HL-60/S4 treated with phorbol 12-myristate 13-acetate at 8.2 ng/mL for 4 days and 3 days (cell line): Measurements from ENCODE around the gene TBRG4.

Experiments used
- in situ Hi-C: fragments of 300-500 bp; cut with MboI; formaldehyde crosslinking; loops from 2 replicates; pipeline ENCODE4 v1.15.0; 2022; ENCODE audit warnings: low sequenced_read_pairs

TBRG4 gene

DNA sequence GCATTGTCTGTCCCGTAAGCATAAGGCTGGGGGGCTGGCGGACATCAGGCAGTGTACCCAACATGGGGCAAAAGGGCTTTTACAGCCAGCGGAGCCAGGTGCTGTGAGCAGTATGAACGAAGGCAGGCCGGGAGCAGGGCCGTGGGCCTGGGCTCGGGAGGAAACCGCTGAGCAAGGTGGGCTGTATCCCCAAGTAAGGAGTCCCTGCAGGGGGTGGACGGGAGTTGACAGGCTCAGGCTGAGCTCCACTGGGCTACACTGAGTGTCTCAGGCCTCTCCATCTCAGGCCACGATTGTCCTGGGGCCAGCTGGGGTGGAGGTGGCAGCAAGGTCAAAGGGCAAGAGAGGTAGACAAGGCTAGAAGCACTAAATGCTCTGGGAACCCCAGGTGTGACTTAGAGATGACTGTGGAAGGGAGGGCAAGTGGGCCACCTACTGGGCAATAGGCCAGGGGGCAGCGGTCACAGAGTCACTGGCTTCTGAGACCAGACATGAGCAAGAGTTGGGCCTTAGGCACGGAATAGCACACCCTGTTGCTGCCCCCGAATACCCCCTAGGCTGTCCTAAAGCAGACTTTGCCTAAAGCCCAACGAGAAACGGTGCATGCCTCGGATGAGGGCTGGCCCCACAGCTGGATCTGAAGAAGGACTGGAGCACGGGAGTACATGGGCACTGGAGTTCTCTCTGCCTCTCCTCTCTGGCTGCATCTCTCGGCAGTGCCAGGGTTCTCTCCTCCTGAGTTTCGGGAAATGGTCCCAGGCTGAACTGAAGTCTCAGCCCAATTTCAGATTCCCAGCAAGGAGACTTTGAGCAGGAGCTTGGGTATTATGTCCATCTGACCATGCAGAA, 35.3 kb upstream of the TBRG4 start:
- in situ Hi-C loops, result loop anchor here (25.0 kb wide), 1 partner anchor 559 kb away; the partner anchor contains the start of gene TMED4

DNA sequence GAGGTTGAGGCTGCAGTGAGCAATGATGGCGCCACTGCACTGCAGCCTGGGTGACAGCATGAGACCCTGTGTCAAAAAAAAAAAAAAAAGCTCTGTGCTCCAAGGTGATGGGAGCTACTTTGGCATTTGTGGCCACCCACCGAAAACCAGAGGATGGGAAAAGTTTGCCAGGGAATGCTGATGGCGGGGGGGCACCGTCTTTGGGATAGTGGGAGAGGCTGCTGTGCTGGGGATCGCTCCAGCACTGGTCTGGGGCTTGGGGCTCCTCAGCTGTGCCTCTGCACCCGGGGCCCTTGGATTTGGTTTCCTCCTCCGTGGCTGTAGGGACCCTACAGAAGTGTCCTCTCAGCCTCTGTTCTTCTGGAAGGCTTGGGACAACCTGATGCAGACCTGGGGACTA, 34.4 kb upstream of the TBRG4 start:
- in situ Hi-C loops, result loop anchor here (25.0 kb wide), 1 partner anchor 559 kb away; the partner anchor contains the start of gene TMED4

- in situ Hi-C loops, result loop anchor here (25.0 kb wide), 1 partner anchor 556 kb away; the partner anchor contains the start of gene TMED4
Observed at GRCh38 chr7:45143616-45144015, 32.1 kb upstream of the TBRG4 start.

GRCh38 chr7:45140827-45141226, 29.3 kb upstream of the TBRG4 start:
- in situ Hi-C loops, result loop anchor here (25.0 kb wide), 1 partner anchor 554 kb away; the partner anchor contains the start of gene TMED4

GRCh38 chr7:45138433-45139267, 27.2 kb upstream of the TBRG4 start:
- in situ Hi-C loops, result loop anchor here (25.0 kb wide), 1 partner anchor 551 kb away; the partner anchor contains the start of gene TMED4

GRCh38 chr7:45136106-45137060, 24.9 kb upstream of the TBRG4 start:
- in situ Hi-C loops, result loop anchor here (25.0 kb wide), 1 partner anchor 549 kb away; the partner anchor contains the start of gene TMED4

DNA sequence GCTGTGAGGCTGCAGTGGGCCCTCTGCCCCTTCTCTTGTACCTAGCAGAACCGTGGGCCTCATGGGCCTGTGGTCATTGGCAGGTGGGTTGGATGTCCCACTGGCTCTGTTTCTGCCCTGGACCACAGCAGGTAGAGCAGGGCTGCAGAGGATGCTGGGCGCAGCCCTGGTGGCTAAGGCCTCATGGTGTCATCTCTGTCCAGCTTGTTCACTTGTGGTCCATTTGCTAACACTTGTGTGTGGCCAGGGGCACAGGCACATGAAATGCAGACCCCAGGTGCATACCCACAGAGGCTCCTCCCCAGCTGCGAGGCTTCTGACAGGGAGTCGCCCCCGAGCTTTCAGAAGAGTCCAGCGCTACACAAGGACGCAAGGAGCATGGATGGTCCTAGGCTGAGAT, 22.4 kb upstream of the TBRG4 start:
- in situ Hi-C loops, result loop anchor here (25.0 kb wide), 1 partner anchor 547 kb away; the partner anchor contains the start of gene TMED4

DNA sequence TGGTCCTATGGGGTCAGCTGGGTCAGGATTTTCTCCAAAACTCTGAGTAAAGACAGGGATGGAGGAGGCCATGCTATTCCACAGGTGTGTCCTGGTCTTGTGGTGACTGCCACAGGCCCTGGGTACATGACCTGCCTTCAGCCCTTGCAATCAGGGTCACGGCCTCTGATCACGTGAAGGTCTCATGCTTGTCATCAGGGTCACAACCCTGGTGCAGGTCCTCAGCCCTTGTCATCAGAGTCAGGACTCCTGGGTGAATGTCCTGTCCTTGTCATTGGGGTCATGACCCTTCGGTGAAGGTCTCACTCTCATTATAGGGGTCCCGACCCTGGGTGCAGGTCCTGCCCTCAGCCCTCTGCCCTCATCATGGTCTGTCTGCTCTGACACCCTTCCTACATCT, 21.9 kb upstream of the TBRG4 start:
- in situ Hi-C loops, result loop anchor here (25.0 kb wide), 1 partner anchor 546 kb away; the partner anchor contains the start of gene TMED4

- in situ Hi-C loops, result loop anchor here (25.0 kb wide), 1 partner anchor 546 kb away; the partner anchor contains the start of gene TMED4
Observed at GRCh38 chr7:45132708-45133320, 21.3 kb upstream of the TBRG4 start.

GRCh38 chr7:45131891-45132290, 20.4 kb upstream of the TBRG4 start:
- in situ Hi-C loops, result loop anchor here (25.0 kb wide), 1 partner anchor 545 kb away; the partner anchor contains the start of gene TMED4

GRCh38 chr7:45130910-45131309, 19.4 kb upstream of the TBRG4 start:
- in situ Hi-C loops, result loop anchor here (25.0 kb wide), 1 partner anchor 544 kb away; the partner anchor contains the start of gene TMED4

- in situ Hi-C loops, result loop anchor here (25.0 kb wide), 1 partner anchor 543 kb away; the partner anchor contains the start of gene TMED4
Observed at GRCh38 chr7:45129906-45130305, 18.4 kb upstream of the TBRG4 start.

DNA sequence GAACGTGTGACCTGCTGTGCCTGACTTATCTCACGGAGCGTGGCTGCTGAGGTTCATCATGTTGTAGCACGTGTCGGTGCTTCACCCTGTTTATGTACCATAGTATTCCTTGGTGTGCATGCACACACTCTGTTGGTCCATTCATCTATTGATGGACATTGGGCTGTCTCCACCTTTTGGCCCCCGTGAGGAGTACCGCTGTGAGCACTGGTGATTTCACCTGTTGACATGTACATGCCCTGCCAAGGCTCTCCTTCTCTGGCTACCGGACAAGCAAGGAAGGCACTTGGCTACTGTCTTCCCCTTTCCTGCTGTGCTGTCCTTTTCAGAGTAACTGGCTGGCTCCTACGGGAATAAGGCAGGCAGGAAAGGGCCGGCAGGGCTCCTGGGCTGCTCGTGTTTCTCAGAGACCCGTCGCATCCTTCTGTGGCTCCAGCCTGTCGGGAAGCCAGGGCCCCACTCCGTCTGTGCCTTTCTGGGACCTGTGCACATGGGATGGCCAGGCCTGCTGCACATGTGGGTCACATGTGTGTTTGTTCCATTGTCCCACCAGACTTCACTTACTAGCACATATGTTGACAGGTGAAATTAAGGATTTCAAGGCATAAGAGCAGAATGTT, 17.8 kb upstream of the TBRG4 start:
- in situ Hi-C loops, result loop anchor here (25.0 kb wide), 1 partner anchor 542 kb away; the partner anchor contains the start of gene TMED4

- in situ Hi-C loops, result loop anchor here (25.0 kb wide), 1 partner anchor 540 kb away; the partner anchor contains the start of gene TMED4
Observed at GRCh38 chr7:45126920-45127319, 15.4 kb upstream of the TBRG4 start.

DNA sequence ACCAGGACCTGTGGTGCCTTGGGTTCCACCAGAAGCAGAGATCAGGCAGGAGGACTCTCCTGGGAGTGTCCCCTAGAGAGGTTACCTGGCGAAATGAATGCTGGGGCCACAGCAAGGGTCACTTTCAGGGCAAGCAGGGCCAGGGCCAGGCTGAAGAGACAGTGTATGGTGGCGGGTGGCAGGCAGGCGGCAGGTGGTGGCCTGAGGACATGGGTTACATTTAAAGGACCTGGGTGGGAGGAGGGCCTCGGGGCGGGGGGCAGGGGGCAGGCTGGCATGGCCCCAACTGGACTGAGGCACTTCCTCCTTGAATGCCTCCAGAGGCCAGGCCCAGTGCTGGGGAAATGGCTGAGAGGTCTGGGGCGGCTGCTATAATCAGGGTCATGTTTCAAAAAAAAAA, 14.7 kb upstream of the TBRG4 start:
- in situ Hi-C loops, result loop anchor here (25.0 kb wide), 1 partner anchor 539 kb away; the partner anchor contains the start of gene TMED4

DNA sequence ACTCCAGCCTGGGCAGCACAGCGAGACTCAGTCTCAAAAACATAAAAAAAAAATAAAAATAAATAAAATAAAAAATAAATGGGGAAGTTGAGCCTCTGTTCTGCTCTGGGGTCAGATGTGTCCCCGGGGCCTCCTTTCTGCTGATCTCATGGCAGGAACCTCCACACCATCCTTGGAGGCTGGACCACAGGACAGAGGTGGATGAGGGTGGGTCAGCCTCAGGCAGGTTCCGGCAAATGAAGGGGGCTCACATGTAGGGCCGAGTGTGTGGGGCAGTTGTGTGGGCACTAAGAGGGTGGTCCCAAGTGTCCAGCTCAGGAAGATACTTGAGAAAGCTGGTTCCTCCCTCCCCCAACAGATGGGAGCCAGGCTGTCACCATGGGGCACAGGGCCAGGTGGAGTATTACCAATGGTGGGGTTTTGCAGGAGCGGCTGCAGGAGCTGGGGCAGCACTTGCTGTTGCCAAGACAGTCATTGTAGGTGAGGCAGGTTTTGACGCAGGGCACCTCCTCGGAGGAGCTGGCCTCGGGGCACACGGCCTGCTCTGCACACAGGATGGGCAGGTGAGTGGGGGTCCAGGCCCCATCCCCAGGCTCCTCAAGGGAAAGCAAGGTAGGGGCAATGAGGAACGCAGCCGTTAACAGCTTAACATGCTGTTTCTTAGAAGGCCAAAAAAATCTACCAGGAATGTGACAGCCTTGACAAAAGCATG, 13.9 kb upstream of the TBRG4 start:
- in situ Hi-C loops, result loop anchor here (25.0 kb wide), 1 partner anchor 538 kb away; the partner anchor contains the start of gene TMED4

GRCh38 chr7:45123913-45124710, 12.6 kb upstream of the TBRG4 start:
- in situ Hi-C loops, result no loop called here
